Activated gamma-delta T cell treated with anti-CD3 and anti-CD28 coated beads, Interleukin-2, amount 50 U/mL, for 16 hours (primary cell): ENCODE measurements around the gene CCS.
"Not testable (repeated sequence)": the region's sequence is repeated elsewhere in the genome, so short reads cannot be mapped to it uniquely, and the experiment has no call there.

Source experiments
- DNase-seq: peaks from one replicate; pipeline ENCODE4 v3.0.0-alpha.2; 2020; ENCODE audit warnings: low read depth

Gene CCS, protein sequence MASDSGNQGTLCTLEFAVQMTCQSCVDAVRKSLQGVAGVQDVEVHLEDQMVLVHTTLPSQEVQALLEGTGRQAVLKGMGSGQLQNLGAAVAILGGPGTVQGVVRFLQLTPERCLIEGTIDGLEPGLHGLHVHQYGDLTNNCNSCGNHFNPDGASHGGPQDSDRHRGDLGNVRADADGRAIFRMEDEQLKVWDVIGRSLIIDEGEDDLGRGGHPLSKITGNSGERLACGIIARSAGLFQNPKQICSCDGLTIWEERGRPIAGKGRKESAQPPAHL

DNA sequence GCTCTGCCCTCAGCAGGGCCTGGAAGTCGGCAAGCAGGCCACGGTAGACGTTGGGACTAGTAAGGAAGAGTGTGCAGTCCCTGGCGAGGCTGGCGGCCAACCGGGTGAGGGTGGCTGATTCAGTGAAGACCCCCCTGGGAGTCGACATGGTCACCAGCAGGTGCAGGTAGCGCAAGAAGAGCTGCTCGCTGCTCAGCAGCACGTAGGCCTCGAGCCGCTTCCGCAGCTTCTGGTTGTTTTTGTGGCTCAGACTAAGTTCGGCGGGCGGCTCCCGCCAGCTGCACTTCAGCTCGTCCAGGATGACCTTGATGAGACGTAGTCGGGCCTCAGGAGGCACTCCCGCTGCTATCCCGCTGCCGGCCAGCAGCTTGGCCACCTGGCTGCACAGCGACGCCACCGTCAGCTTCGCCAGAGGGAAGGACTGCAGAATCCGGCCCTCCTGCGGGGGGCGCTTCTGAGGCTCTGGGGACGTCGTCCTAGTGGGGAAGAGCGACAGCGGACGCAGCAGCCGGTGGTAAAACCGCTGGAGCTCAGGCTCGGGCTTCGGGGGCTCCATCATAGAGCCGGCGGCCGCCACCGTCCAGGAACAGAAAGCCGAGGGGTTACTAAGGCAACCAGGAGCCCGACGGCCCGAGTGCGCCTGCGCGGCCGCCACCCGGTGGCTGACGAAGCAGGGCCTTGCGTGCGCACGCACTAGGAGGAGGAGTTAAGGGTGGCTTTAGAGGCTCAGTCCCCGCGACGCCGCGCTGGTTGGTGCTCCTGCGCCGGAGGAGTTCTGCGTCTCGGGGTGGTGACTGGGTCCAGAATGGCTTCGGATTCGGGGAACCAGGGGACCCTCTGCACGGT is at the start of gene CCS, which contains the start of gene CCDC87:
TSS of gene CCS (plus strand) at position 729 of the 846 bp plus-strand sequence. CDS start at position 806, 77 bp downstream.
TSS of gene CCDC87 (minus strand) at position 607 of the 846 bp plus-strand sequence. CDS start at position 559, 48 bp downstream.
- DNase-seq = peak; percentile 99

- DNase-seq = peak; percentile 49
Observed at GRCh38 chr11:66543263-66544107, 49.5 kb upstream of the CCS start.

- not testable (repeated sequence) for DNase-seq
Observed at GRCh38 chr11:66544952-66545351, 48.0 kb upstream of the CCS start.

GRCh38 chr11:66545701-66546367 is 47.2 kb upstream of the CCS start, which contains the start of gene ZDHHC24:
ZDHHC24 (minus strand) TSS chr11:66546048; CDS start chr11:66546003, 45 bp downstream.
- DNase-seq = peak; percentile 72

DNA sequence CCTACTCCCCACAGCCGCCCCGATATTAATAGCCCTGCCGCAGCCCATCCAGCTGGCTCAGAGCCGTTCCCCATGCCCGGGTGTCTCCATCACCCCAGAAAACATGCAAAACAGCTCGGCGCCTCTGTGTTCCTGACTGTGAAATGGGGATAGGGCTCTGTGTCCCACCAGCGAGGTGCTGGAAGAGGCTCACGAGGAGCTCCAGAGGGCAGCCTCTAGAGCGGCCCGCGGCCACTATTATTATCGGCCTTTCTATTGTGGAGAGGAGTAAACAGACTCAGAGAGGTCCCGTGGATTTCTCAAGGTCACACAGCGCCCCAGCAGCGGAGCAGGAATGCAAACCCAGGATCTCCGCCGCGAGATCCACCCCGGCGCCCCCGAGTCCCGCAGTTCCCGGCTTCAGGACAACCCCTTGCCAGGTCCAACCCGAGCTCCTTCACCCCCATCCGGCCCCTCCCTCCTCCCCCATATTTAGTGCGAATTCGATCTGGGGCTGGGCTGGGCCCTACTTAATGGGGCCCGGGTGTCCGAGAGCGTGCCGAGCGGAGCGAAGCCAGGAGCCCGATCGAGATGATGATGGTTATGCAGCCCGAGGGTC is 46.5 kb upstream of the CCS start, which contains the start of gene ACTN3:
TSS of gene ACTN3 (plus strand) at position 536 of the 598 bp plus-strand sequence. CDS start at position 571, 35 bp downstream.
- no peak for DNase-seq

DNA sequence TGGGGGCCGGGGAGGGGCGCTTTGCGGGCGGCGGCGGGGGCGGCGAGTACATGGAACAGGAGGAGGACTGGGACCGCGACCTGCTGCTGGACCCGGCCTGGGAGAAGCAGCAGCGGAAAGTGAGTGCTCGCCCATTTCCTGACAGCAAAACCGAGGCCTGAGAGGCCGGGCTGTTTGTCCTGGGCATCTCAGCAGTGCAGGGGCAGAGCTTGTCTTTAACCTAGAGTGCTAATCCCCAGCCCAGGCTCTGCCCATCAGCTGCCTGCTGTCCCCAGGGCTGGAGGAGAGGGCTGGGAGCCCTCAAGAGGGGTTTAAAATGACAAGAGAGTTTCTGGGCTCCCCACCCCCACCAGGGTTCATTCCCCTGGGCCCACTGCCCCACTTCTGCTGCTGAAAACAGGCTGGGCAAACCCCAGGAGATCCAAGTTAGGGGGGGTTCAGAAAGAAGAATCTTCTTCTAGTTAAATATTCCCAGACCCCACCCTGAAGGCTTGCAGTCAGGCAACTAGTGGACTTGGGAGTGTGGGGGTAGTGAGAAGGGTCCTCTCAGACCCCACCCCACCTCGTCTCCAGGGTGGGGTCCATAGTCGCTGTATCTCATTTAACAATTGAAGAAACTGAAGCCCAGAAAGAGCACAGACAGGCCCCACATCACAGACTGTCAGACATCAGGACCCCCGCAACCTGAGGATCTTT is 45.9 kb upstream of the CCS start:
- no peak for DNase-seq

GRCh38 chr11:66547662-66548009 is 45.3 kb upstream of the CCS start:
- DNase-seq = no peak

DNA sequence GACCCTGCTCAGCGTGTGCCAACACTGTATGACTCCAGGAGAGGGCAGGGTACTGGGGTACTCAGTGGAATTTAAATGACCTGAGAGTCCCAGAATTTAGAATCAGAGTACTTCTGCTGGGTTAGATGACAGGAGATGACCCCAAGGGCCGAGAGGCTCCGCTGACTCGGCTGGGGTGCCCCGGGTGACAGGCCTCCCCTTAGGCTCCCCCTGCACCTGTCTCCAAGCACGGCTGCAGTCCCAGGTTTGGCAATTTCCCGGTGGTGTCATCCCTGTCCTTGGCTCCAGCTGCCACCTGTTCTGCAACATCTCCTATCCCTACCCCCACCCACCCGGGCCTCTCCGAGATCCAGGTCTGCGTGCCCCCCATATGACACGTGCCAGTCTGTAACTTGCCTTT is 44.9 kb upstream of the CCS start:
- DNase-seq = no peak

DNA sequence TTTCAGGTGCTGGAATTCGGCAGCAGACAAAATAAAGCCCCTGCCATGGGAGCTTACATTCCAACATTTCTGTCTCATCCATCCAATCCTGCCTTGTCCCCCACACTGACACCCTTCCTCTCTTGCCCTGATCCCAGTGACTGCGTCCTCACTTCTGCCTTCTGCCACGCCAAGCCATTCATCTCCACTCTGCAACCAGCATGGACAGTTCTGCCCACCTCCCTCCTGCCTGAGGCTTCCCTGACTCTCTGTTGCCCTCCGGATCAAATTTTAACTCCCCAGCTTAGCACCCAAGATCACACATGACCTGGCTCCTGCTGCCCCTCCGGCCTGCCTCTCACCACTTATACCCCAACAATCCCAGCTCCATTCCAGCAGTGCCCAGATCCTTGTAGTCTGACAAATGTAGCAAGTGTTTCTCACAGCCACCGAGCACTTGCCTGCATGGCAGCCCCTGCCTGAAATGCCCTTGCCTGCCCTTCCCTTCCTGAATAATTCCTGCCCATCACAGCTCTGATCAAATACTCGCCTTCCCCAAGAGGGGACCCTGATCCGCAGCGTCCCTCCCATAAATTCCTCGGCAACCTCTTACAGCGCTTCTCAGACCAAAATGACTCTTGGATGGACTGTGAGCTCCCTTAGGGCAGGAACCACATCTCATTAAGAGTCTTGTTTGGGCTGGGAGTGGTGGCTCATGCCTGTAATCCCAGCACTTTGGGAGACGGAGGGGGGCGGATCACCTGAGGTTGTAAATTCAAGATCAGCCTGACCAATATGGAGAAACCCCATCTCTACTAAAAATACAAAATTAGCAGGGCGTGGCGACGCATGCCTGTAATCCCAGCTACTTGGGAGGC is 44.0 kb upstream of the CCS start:
- no peak for DNase-seq

GRCh38 chr11:66549696-66550095 is 43.3 kb upstream of the CCS start:
- no peak for DNase-seq

DNA sequence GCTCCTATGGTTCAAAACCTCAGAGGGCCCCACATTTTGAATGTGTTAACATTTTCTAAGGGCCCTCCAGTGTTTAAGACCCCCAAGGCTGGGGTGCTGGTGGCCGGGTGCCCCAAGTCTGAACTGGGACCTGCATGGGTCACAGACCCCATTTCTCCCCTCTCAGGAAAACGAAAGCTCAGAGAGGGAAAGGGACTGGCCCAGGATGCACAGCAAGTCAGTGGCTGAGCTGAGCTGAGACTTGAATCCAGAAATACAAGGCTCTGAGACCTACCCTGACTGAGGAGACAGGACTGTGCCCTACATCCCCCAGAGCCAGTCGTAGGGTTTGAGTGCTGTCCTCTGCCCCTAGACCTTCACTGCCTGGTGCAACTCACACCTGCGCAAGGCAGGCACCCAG is 42.1 kb upstream of the CCS start:
- DNase-seq = no peak

GRCh38 chr11:66554602-66555001 is 38.4 kb upstream of the CCS start:
- DNase-seq = no peak

- DNase-seq = no peak
Observed at GRCh38 chr11:66555416-66555815, 37.6 kb upstream of the CCS start.

- no peak for DNase-seq
Observed at GRCh38 chr11:66556086-66556485, 36.9 kb upstream of the CCS start.

GRCh38 chr11:66557733-66558326 is 35.2 kb upstream of the CCS start:
- DNase-seq = no peak

DNA sequence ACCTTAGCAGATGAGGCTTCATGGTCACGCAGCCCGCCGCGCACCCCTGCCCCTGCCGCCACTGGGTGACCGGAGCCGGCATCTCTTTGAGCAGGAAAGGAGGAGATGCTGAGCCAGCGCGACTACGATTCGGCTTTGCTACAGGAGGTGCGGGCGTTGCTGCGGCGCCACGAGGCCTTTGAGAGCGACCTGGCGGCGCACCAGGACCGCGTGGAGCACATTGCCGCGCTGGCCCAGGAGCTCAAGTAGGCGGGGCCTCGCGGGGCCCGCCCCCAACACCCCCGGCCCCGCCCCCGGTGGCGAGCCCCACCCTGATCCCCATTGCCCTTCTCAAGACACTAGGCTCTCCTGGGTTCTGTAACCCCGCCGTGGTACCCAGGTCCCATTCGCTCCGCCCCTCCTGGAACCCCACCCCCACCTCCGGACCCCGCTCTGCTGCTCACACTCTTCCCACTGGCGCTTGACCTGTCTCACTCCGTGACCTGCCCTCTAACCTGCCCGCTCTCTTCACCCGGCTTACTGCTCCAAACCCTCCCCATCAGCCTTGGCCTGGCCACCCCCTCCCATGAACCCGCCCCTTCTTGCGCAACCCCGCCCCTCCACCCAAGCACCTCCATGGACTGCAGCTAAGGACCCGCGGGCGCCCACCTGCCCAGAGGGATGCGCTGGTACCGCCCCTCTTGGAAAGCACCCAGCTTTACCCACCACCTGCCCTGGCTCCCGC is 33.7 kb upstream of the CCS start:
- DNase-seq = no peak

- DNase-seq = no peak
Observed at GRCh38 chr11:66559866-66560676, 32.9 kb upstream of the CCS start.
